Choroid plexus epithelial cell (primary cell): Measurements from ENCODE around the gene KL.

Experiments
- DNase-seq: peaks from one replicate; pipeline ENCODE4 v3.0.0-alpha.2; 2010; ENCODE audit warnings: low read depth
- H3K4me3 ChIP-seq: 2 replicates; pipeline ENCODE4 v1.5.1; 2011; ENCODE audit warnings: low read depth, mild to moderate bottlenecking, control low read depth, low read length, moderate library complexity
- CTCF ChIP-seq: conservative IDR thresholded peaks from 2 replicates; pipeline ENCODE4 v1.5.1; 2011; ENCODE audit warnings: low read depth, mild to moderate bottlenecking, control low read depth, inconsistent platforms, low read length, moderate library complexity

The KL gene

GRCh38 chr13:33090755-33091414, 74.7 kb downstream of the KL start:
- no peak for DNase-seq
- TF ChIP-seq CTCF = no peak
- H3K4me3 ChIP-seq = no peak overlapping the region

GRCh38 chr13:33091415-33091774, 75.2 kb downstream of the KL start:
- no peak for TF ChIP-seq CTCF
- no peak overlapping the region for H3K4me3 ChIP-seq
- DNase-seq = no peak

GRCh38 chr13:33092073-33092987, 76.1 kb downstream of the KL start:
- H3K4me3 ChIP-seq = no peak overlapping the region
- DNase-seq = no peak
- no peak for TF ChIP-seq CTCF

GRCh38 chr13:33096886-33097605, 80.8 kb downstream of the KL start:
- no peak for TF ChIP-seq CTCF
- DNase-seq = no peak
- H3K4me3 ChIP-seq = no peak overlapping the region

GRCh38 chr13:33099860-33100259, 83.6 kb downstream of the KL start:
- H3K4me3 ChIP-seq = no peak overlapping the region
- no peak for DNase-seq
- no peak for TF ChIP-seq CTCF

- no peak for TF ChIP-seq CTCF
- no peak overlapping the region for H3K4me3 ChIP-seq
- no peak for DNase-seq
These were observed 84.7 kb downstream of the KL start for GRCh38 chr13:33100886-33101285.
